HCT116 (cell line): ENCODE data around the gene LIX1. TPM values are rescaled to one million over a fixed set of nuclear protein-coding genes. Genes with fewer than 3 reads are reported as not detected.

ENCODE experiments used
- ATAC-seq: fragments of 200-7000 bp; cut with Tn5 transposase; 2 replicates; pipeline ENCODE4 v1.9.1; 2020; ENCODE audit warnings: mild to moderate bottlenecking, moderate library complexity
- BruUV-seq: library from RNA; stranded (reverse); fragments of 400-500 nt; replicated peaks from 2 replicates; lab custom pipeline; 2021; lab: Mats Ljungman, UMichigan
- CTCF ChIA-PET: fragments of 300-600 bp; sonication (Branson Sonifier 250); formaldehyde crosslinking; loops from one replicate; lab custom pipeline; 2021; ENCODE audit warnings: antibody characterized with exemption; lab: Charles Lee
- POLR2A ChIA-PET: fragments of 300-600, 350-600 bp; sonication (Branson Sonifier 250); formaldehyde crosslinking; loops from one replicate; lab custom pipeline; 2021; ENCODE audit warnings: antibody characterized with exemption; lab: Charles Lee
- RAD21 ChIA-PET, 2 experiments: fragments of 300-600 bp; sonication (Branson Sonifier 250); formaldehyde crosslinking; loops; one replicate each; lab custom pipeline; 2023; ENCODE audit warnings: low total read pairs in 2 of 2; ENCODE audit not compliant: uncharacterized antibody in 2 of 2, unreplicated experiment in 2 of 2, low non-redundant PET in 1 of 2; lab: Charles Lee
- DNase-seq: peaks from one replicate; pipeline ENCODE4 v3.0.0-alpha.2; 2010; ENCODE audit warnings: low read depth, low spot score
- H2AFZ ChIP-seq: fragments of 200-600 bp; shearing (Covaris generic), sonication (generic); 2 replicates; pipeline ENCODE4 v1.6.1; 2017; ENCODE audit warnings: low read depth, mixed run types, mixed read lengths, antibody characterized with exemption, low read length; ENCODE audit not compliant: poor library complexity, severe bottlenecking
- H3K27ac ChIP-seq: 2 replicates; pipeline ENCODE4 v1.5.1; 2012; ENCODE audit warnings: low read depth, low read length
- H3K27me3 ChIP-seq: fragments of 200-600 bp; sonication (generic); 2 replicates; pipeline ENCODE4 v1.6.1; 2016; ENCODE audit warnings: mixed run types, low read length, mixed read lengths; ENCODE audit not compliant: insufficient read depth
- H3K36me3 ChIP-seq, 2 experiments: fragments of 200-500 bp in 1 of 2; fragments of 200-600 bp in 1 of 2; sonication (Bioruptor generic) in 1 of 2; sonication (generic) in 1 of 2; 2 replicates each; pipeline versions ENCODE4 v1.5.1 to v1.6.1; 2014 to 2016; ENCODE audit warnings: low read length in 2 of 2, inconsistent platforms in 1 of 2, mixed read lengths in 1 of 2, mixed run types in 1 of 2; ENCODE audit not compliant: insufficient read depth in 2 of 2, control insufficient read depth in 1 of 2
- H3K4me1 ChIP-seq, 2 experiments: fragments of 200-600 bp in 1 of 2; sonication (generic) in 1 of 2; 2 replicates each; pipeline versions ENCODE4 v1.5.1 to v1.6.1; 2012 to 2017; ENCODE audit warnings: low read length in 2 of 2, inconsistent platforms in 1 of 2, mild to moderate bottlenecking in 1 of 2, mixed read lengths in 1 of 2, mixed run types in 1 of 2, moderate library complexity in 1 of 2; ENCODE audit not compliant: insufficient read depth in 2 of 2, control insufficient read depth in 1 of 2
- H3K4me2 ChIP-seq: fragments of 200-600 bp; sonication (generic); 2 replicates; pipeline ENCODE4 v1.6.1; 2017; ENCODE audit warnings: mixed run types, low read length, mixed read lengths
- H3K4me3 ChIP-seq, 2 experiments: fragments of 200-600 bp in 1 of 2; sonication (generic) in 1 of 2; replicated peaks in 1 of 2; 2 replicates each; pipeline ENCODE4 v1.5.1; 2011 to 2016; ENCODE audit warnings: low read length in 2 of 2, control low read depth in 1 of 2, low read depth in 1 of 2, mild to moderate bottlenecking in 1 of 2, mixed read lengths in 1 of 2, mixed run types in 1 of 2
- H3K79me2 ChIP-seq: fragments of 200-600 bp; sonication (generic); 2 replicates; pipeline ENCODE4 v1.6.1; 2017; ENCODE audit warnings: mild to moderate bottlenecking, mixed run types, low read length, moderate library complexity, mixed read lengths; ENCODE audit not compliant: insufficient read depth
- H3K9ac ChIP-seq: fragments of 200-600 bp; sonication (generic); 2 replicates; pipeline ENCODE4 v1.6.1; 2016; ENCODE audit warnings: low read length, mixed read lengths
- H3K9me2 ChIP-seq: fragments of 200-600 bp; sonication (generic), shearing (Covaris generic); 2 replicates; pipeline ENCODE4 v1.6.1; 2017; ENCODE audit warnings: mixed run types, mild to moderate bottlenecking, moderate library complexity; ENCODE audit not compliant: insufficient read depth
- H3K9me3 ChIP-seq, 2 experiments: fragments of 200-500 bp in 1 of 2; fragments of 200-600 bp in 1 of 2; sonication (Bioruptor generic) in 1 of 2; sonication (generic) in 1 of 2; 2 replicates each; pipeline ENCODE4 v1.6.1; 2014 to 2017; ENCODE audit warnings: low read length in 2 of 2, mixed read lengths in 2 of 2, inconsistent platforms in 1 of 2, low read depth in 1 of 2, mild to moderate bottlenecking in 1 of 2, mixed run types in 1 of 2, moderate library complexity in 1 of 2; ENCODE audit not compliant: control insufficient read depth in 1 of 2, insufficient read depth in 1 of 2
- H4K20me1 ChIP-seq: fragments of 200-600 bp; sonication (generic), shearing (Covaris generic); 2 replicates; pipeline ENCODE4 v1.6.1; 2017; ENCODE audit warnings: mixed run types, mild to moderate bottlenecking, moderate library complexity; ENCODE audit not compliant: insufficient read depth
- CBX3 ChIP-seq: IDR thresholded peaks from 2 replicates; pipeline ENCODE4 v1.6.1; 2012; ENCODE audit warnings: low read depth
- CEBPB ChIP-seq: IDR thresholded peaks from 2 replicates; pipeline ENCODE4 v1.6.1; 2012; ENCODE audit warnings: low read depth
- EZH2 ChIP-seq: fragments of 200-600 bp; sonication (generic); IDR thresholded peaks from 2 replicates; pipeline ENCODE4 v1.6.1; 2017; ENCODE audit warnings: antibody characterized with exemption, mixed run types
- EZH2phosphoT487 ChIP-seq: fragments of 200-600 bp; IDR thresholded peaks from 2 replicates; pipeline ENCODE4 v1.6.1; 2018; ENCODE audit warnings: antibody characterized with exemption, borderline replicate concordance
- FOSL1 ChIP-seq: IDR thresholded peaks from 2 replicates; pipeline ENCODE4 v1.6.1; 2012; ENCODE audit warnings: low read depth
- MAX ChIP-seq: IDR thresholded peaks from 2 replicates; pipeline ENCODE4 v1.6.1; 2012
- POLR2AphosphoS5 ChIP-seq: IDR thresholded peaks from 2 replicates; pipeline ENCODE4 v1.6.1; 2011; ENCODE audit warnings: mild to moderate bottlenecking, low read depth, low read length, moderate library complexity
- REST ChIP-seq: IDR thresholded peaks from 2 replicates; pipeline ENCODE4 v1.6.1; 2012; ENCODE audit warnings: low read depth
- SIN3A ChIP-seq: IDR thresholded peaks from 2 replicates; pipeline ENCODE4 v1.6.1; 2012; ENCODE audit warnings: low read depth
- SP1 ChIP-seq: IDR thresholded peaks from 2 replicates; pipeline ENCODE4 v1.6.1; 2012; ENCODE audit warnings: low read depth
- TCF7L2 ChIP-seq: IDR thresholded peaks from 2 replicates; pipeline ENCODE4 v1.7.0; 2011; ENCODE audit warnings: borderline replicate concordance, inconsistent platforms; ENCODE audit not compliant: insufficient read depth, insufficient read length; ENCODE audit errors: extremely low read depth
- YY1 ChIP-seq: IDR thresholded peaks from 2 replicates; pipeline ENCODE4 v1.6.1; 2011; ENCODE audit warnings: low read length, low read depth, moderate library complexity, mild to moderate bottlenecking; ENCODE audit not compliant: insufficient replicate concordance; ENCODE audit errors: extremely low read depth
- ZBTB33 ChIP-seq: IDR thresholded peaks from 2 replicates; pipeline ENCODE4 v1.6.1; 2011; ENCODE audit warnings: mild to moderate bottlenecking, low read length, moderate library complexity; ENCODE audit not compliant: insufficient replicate concordance; ENCODE audit errors: extremely low read depth
- ZFX ChIP-seq: fragments of 450-650 bp; IDR thresholded peaks from 2 replicates; pipeline ENCODE4 v1.6.1; 2017
- intact Hi-C: fragments of 100-400 bp; cut with micrococcal nuclease; formaldehyde crosslinking; loops from 2 replicates; pipeline ENCODE4 v1.10.0; 2022
- total RNA-seq: library from RNA; stranded (reverse); gene quantifications from one replicate; pipeline ENCODE4 v1.2.1, GENCODE V29; 2021; ENCODE audit not compliant: unreplicated experiment

Gene LIX1
- total RNA-seq, 1 experiment from 2014 or later: not detected

GRCh38 chr5:97165726-97166125, 23.3 kb upstream of the LIX1 start (continued):
- TF ChIP-seq ZBTB33 (no peak), CEBPB (no peak), EZH2phosphoT487 (no peak), YY1 (no peak), SIN3A (no peak), EZH2 (no peak)

GRCh38 chr5:97164846-97165245, 22.4 kb upstream of the LIX1 start:
- BruUV-seq: no TSS peak
- no peaks in the 10 kb centered on the region for H3K79me2 ChIP-seq
- TF ChIP-seq EZH2 (no peak), POLR2AphosphoS5 (no peak), ZFX (no peak), SIN3A (no peak), MAX (no peak), ZBTB33 (no peak), CEBPB (no peak), TCF7L2 (no peak), EZH2phosphoT487 (no peak), REST (no peak), SP1 (no peak), FOSL1 (no peak), YY1 (no peak), CBX3 (no peak)

More at GRCh38 chr5:97164846-97165245, 22.4 kb upstream of the LIX1 start:
- Histone ChIP-seq H3K9me2 (no peaks in the 10 kb centered on the region), H3K9ac (no peak overlapping the region), H2AFZ (no peak overlapping the region), H3K9me3 (no peaks in the 10 kb centered on the region), H3K4me3 (no peak overlapping the region), H3K27ac (no peak overlapping the region), H3K27me3 (no peaks in the 10 kb centered on the region), H3K4me1 (peaks cover 7 to 9% of the 10 kb centered on the region in 2 experiments; a peak in 3 of 4 replicates), H3K4me2 (no peak overlapping the region), H3K36me3 (peaks cover 13 to 22% of the 10 kb centered on the region in 2 experiments; a peak in 3 of 4 replicates), H4K20me1 (no peaks in the 10 kb centered on the region)
- POLR2A ChIA-PET: no interaction called here
- CTCF ChIA-PET: interaction anchor here (1.4 to 2.4 kb wide), 2 partner anchors 296 to 412 kb away, joined by 8 to 10 read pairs; no protein-coding TSS in a partner anchor
- RAD21 ChIA-PET: no interaction called here
- ATAC-seq (no peak), DNase-seq (no peak)
- intact Hi-C loops: loop anchor here (5.0 kb wide), 2 partner anchors 168 to 818 kb away; no protein-coding TSS in a partner anchor
